Nephron (organoid): ENCODE measurements around the gene ERBB4.

ENCODE experiments used
- H3K27ac Mint-ChIP-seq, 3 experiments: 2 replicates each; pipeline ENCODE4 v1.8.0; 2020; ENCODE audit warnings: mixed read lengths in 3 of 3, mild to moderate bottlenecking in 2 of 3, moderate library complexity in 1 of 3
- H3K27me3 Mint-ChIP-seq: 2 replicates; pipeline ENCODE4 v1.8.0; 2021; ENCODE audit warnings: low read depth, mild to moderate bottlenecking, moderate library complexity, mixed read lengths
- H3K36me3 Mint-ChIP-seq: 2 replicates; pipeline ENCODE4 v1.8.0; 2020; ENCODE audit warnings: low read depth, mixed read lengths
- H3K4me1 Mint-ChIP-seq: 2 replicates; pipeline ENCODE4 v1.8.0; 2020; ENCODE audit warnings: mixed read lengths
- H3K4me3 Mint-ChIP-seq, 3 experiments: 2 replicates each; pipeline ENCODE4 v1.8.0; 2020; ENCODE audit warnings: mild to moderate bottlenecking in 3 of 3, mixed read lengths in 3 of 3, moderate library complexity in 2 of 3
- H3K9me3 Mint-ChIP-seq: 2 replicates; pipeline ENCODE4 v1.8.0; 2020; ENCODE audit warnings: mixed read lengths
- TF ChIP-seq, protein P1 (sequence below), 3 experiments: fragments of 200-600 bp; sonication (generic); IDR thresholded peaks; one replicate each; pipeline ENCODE4 v1.5.0; 2021; ENCODE audit warnings: antibody characterized with exemption in 3 of 3; ENCODE audit not compliant: unreplicated experiment in 3 of 3

The ERBB4 gene

DNA sequence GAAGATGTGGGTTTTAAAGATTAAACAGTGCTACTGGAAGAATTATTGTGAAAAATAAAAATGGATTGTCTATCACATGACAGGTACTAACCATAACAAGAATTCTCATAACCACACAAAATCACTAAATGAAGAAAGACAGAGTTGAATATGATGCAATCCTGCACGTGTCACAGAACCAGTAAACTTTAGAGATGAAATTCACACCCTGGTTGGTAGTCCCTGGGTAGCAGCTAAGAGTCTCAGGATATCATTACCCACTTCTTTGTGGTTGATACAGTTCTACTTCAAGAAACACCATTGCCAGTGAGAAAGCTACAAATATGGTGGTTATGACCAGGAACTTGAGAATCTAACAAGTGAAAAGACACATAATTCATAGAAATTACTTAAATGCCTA lies 450.2 kb downstream of the ERBB4 start:
- H3K4me1 Mint-ChIP-seq: no peaks in the 10 kb centered on the region
- H3K36me3 Mint-ChIP-seq: no peaks in the 10 kb centered on the region
- H3K4me3 Mint-ChIP-seq: no peak overlapping the region
- no peaks in the 10 kb centered on the region for H3K9me3 Mint-ChIP-seq
- H3K27me3 Mint-ChIP-seq: no peaks in the 10 kb centered on the region
- TF ChIP-seq, protein P1, sequence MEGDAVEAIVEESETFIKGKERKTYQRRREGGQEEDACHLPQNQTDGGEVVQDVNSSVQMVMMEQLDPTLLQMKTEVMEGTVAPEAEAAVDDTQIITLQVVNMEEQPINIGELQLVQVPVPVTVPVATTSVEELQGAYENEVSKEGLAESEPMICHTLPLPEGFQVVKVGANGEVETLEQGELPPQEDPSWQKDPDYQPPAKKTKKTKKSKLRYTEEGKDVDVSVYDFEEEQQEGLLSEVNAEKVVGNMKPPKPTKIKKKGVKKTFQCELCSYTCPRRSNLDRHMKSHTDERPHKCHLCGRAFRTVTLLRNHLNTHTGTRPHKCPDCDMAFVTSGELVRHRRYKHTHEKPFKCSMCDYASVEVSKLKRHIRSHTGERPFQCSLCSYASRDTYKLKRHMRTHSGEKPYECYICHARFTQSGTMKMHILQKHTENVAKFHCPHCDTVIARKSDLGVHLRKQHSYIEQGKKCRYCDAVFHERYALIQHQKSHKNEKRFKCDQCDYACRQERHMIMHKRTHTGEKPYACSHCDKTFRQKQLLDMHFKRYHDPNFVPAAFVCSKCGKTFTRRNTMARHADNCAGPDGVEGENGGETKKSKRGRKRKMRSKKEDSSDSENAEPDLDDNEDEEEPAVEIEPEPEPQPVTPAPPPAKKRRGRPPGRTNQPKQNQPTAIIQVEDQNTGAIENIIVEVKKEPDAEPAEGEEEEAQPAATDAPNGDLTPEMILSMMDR (IDR thresholded peaks at IDR 0.05; ENCODE audit: unreplicated experiment in 3 of 3): no peak
- no peak overlapping the region for H3K27ac Mint-ChIP-seq

DNA sequence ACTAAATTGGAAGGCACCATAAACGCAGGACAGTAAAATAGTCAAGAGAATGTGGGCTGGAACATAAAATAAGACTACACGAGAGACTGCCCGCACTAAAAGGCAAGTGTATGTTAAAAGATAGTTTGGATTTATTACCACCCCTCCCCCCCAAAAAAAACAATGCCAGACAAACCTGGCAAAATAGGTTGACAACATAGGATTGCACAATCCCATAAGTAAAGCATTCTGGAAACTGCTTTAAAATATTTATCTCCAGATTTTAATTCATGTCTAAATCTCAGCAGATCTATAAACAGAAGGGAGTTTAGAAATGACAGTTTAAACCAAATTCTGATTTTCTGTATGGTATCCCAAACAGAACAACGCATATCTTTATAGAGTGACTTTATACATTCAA lies 455.1 kb downstream of the ERBB4 start:
- TF ChIP-seq, protein P1 (IDR thresholded peaks at IDR 0.05; ENCODE audit: unreplicated experiment in 3 of 3): no peak
- Mint-ChIP-seq H3K27ac (no peak overlapping the region), H3K4me1 (no peaks in the 10 kb centered on the region), H3K4me3 (no peak overlapping the region), H3K9me3 (no peaks in the 10 kb centered on the region), H3K27me3 (no peaks in the 10 kb centered on the region), H3K36me3 (no peaks in the 10 kb centered on the region)

DNA sequence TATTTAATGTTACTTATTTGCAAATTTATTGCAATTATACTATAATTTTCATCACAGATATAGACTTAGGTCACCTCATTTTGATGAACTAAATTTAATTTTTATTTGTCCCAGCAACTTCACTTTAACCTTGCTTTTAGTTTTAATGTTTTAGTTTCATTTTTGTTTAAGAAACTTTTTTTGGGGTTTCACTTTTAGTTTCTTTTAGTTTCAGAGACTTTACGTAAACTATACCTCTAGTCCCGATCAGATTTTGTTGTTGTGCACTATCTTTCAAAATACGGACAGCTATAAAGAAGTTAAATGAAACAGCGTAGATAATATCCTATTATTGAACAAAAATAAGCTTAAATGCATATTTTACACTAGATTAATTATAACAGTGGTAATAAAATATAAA lies 460.5 kb downstream of the ERBB4 start:
- Mint-ChIP-seq H3K4me3 (no peak overlapping the region), H3K4me1 (no peaks in the 10 kb centered on the region)

DNA sequence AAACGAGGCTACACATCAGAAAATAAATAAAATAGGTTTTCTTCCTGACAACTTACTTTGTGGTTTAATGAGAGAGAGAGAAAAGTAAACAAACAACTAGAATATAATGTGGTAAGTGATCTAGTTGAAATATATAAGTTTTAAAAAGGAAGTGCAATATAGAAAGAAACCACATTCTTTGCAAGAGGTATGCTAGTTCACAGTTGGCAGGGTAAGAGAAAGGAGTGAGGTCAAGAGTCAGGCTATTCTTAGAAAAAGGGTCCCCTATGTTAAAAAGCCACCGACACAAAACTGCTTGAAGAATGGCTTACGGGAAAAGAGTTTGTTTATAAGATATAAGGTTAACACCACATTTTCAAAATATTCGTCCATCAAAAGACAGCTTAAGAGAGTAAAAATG lies 462.1 kb downstream of the ERBB4 start:
- TF ChIP-seq, protein P1 (IDR thresholded peaks at IDR 0.05; ENCODE audit: unreplicated experiment in 3 of 3): no peak
- Mint-ChIP-seq H3K4me1 (no peaks in the 10 kb centered on the region), H3K27ac (no peak overlapping the region), H3K4me3 (no peak overlapping the region), H3K9me3 (no peaks in the 10 kb centered on the region), H3K36me3 (no peaks in the 10 kb centered on the region), H3K27me3 (no peaks in the 10 kb centered on the region)

More for the DNA sequence above, 460.5 kb downstream of the ERBB4 start:
- Mint-ChIP-seq H3K27me3 (no peaks in the 10 kb centered on the region), H3K9me3 (no peaks in the 10 kb centered on the region), H3K36me3 (no peaks in the 10 kb centered on the region), H3K27ac (no peak overlapping the region)
- TF ChIP-seq, protein P1 (IDR thresholded peaks at IDR 0.05; ENCODE audit: unreplicated experiment in 3 of 3): no peak

DNA sequence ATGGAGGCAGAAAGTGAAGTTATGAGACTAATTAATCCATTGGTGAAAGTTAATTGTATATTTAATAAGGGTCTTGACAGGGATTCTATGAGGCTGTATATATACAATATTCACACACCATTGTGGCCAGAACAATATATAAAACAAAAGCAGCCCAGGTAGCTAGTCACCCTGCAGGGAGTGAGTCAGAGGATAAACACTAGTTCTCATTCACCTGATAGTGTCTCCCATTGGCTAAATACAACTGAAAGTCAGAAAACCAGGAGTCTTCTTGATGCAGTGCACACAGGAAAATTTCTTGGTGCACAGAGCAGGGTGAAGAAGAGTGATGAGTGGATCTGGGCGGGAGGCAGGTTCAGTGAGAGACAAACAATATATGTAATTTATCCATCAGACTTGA lies 465.2 kb downstream of the ERBB4 start:
- Mint-ChIP-seq H3K9me3 (no peaks in the 10 kb centered on the region), H3K4me3 (no peak overlapping the region), H3K36me3 (no peaks in the 10 kb centered on the region), H3K4me1 (no peaks in the 10 kb centered on the region), H3K27ac (no peak overlapping the region), H3K27me3 (no peaks in the 10 kb centered on the region)
- TF ChIP-seq, protein P1 (IDR thresholded peaks at IDR 0.05; ENCODE audit: unreplicated experiment in 3 of 3): no peak

DNA sequence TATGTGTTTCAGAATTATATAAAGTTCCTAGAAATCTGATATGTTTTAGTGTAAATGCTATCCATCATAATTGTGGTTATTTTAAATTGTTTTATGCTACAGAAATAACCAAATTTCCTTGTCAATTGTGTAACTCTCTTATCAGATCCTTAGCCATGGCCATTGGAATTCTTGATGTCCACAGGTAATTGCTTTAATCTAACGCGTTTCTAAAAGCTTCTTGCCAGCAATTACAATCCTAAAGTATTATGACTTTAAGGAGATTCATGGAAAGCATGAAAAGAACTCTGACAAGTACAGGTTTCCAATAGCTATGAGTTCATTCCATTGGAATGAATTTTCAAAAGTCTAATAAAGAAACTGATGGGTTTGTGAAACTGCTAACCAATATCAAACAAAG lies 472.1 kb downstream of the ERBB4 start:
- TF ChIP-seq, protein P1 (IDR thresholded peaks at IDR 0.05; ENCODE audit: unreplicated experiment in 3 of 3): no peak
- no peaks in the 10 kb centered on the region for H3K4me1 Mint-ChIP-seq
- no peak overlapping the region for H3K4me3 Mint-ChIP-seq
- no peak overlapping the region for H3K27ac Mint-ChIP-seq
- H3K9me3 Mint-ChIP-seq: no peaks in the 10 kb centered on the region
- no peaks in the 10 kb centered on the region for H3K27me3 Mint-ChIP-seq
- H3K36me3 Mint-ChIP-seq: no peaks in the 10 kb centered on the region
